Dendritic cell treated with granulocyte-macrophage colony-stimulating factor and Interleukin-4, amounts not matched to agents 40 ng/mL and 50 ng/mL, for 4 days (primary cell): Measurements from ENCODE around the gene CHSY1.
"Not testable (repeated sequence)": the region's sequence is repeated elsewhere in the genome, so short reads cannot be mapped to it uniquely, and the experiment has no call there.

Experiments
- H3K27ac Mint-ChIP-seq: one replicate; pipeline ENCODE4 v1.8.0; 2022; ENCODE audit warnings: mild to moderate bottlenecking, mixed read lengths
- H3K27me3 Mint-ChIP-seq: one replicate; pipeline ENCODE4 v1.8.0; 2022; ENCODE audit warnings: mild to moderate bottlenecking, mixed read lengths
- H3K36me3 Mint-ChIP-seq: one replicate; pipeline ENCODE4 v1.8.0; 2022; ENCODE audit warnings: low read depth, mixed read lengths
- H3K4me1 Mint-ChIP-seq: one replicate; pipeline ENCODE4 v1.8.0; 2022; ENCODE audit warnings: low read depth, mixed read lengths
- H3K4me3 Mint-ChIP-seq: one replicate; pipeline ENCODE4 v1.8.0; 2022; ENCODE audit warnings: mild to moderate bottlenecking, moderate library complexity, mixed read lengths
- H3K9me3 Mint-ChIP-seq: one replicate; pipeline ENCODE4 v1.8.0; 2022; ENCODE audit warnings: mixed read lengths
- intact Hi-C: fragments of 100-400 bp; cut with micrococcal nuclease; formaldehyde crosslinking; loops from one replicate; pipeline ENCODE4 v1.15.0; 2022

CHSY1 gene

GRCh38 chr15:101132390-101133180 lies 119.3 kb downstream of the CHSY1 start:
- Mint-ChIP-seq H3K27ac (peak overlapping the region; percentile 28), H3K4me3 (no peak overlapping the region), H3K9me3 (no peaks in the 10 kb centered on the region), H3K4me1 (peaks cover 67% of the 10 kb centered on the region), H3K27me3 (peaks cover 13% of the 10 kb centered on the region), H3K36me3 (no peaks in the 10 kb centered on the region)
- intact Hi-C loops, result no loop called here

DNA sequence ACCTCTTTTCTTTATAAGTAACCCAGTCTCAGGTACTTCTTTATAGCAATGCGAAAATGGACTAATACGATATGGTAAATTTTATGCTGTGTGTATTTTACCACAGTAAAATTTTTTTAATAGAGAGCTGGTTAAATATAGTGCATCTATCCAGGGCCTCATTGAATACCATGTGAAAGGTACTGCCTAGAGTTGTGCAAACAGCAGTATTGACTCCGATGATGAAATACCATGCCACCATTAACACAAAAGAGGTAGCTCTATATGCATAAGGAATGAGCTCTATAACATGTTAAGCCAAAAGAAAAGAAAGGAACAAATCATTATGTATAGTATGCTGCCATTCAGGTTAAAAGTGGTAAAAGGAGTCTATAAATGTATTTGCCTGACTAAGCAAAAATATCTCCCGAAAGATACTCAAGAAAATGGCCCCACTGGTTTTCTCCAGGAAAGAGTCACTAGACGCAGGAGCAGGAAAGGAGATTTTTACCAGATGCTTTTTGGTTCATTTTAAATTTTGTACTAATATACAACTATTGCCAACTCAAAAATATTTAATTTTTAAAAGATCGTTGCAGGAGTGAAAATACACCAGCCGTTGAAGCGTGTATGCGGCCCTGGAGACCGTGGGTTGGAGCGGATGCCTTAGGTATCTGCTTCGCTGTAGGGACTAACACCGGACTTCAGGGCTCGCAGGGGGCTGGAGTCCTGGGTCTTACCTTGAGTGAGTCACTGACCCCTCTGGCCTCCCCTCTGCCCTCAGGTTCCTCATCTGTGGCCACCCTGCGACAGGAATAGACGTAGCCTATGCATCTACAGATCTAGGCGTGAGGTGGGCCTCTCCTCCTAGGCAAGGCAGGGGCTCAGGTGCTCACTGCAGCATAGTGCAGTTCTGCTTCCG lies 120.1 kb downstream of the CHSY1 start:
- no peak overlapping the region for H3K4me3 Mint-ChIP-seq
- H3K27me3 Mint-ChIP-seq, result peaks cover 13% of the 10 kb centered on the region
- intact Hi-C loops, result no loop called here
- no peak overlapping the region for H3K27ac Mint-ChIP-seq
- H3K9me3 Mint-ChIP-seq, result no peaks in the 10 kb centered on the region
- no peaks in the 10 kb centered on the region for H3K36me3 Mint-ChIP-seq
- H3K4me1 Mint-ChIP-seq, result peaks cover 67% of the 10 kb centered on the region

DNA sequence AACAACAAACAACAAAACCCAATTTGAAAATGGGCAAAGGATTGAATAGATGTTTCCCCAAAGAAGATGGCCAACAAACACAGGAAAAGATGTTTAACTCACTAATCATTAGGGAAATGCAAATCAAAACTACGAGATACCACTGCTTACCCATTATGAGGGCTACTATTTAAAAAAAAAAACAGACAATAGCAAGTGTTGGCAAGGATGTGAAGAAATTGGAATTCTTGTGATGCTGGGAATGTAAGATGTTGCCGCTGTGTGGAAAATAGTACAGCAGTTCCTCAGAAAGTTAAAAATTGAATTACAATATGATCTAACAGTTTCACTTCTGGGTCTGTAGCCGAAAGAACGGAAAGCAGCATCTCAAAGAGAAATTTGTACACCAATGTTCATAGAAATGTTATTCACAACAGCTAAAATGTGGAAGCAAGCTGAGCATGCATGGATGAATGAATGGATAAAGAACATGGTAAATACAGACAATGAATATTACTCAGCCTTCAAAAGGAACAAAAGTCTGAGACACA lies 121.9 kb downstream of the CHSY1 start:
- intact Hi-C loops, result loop anchor here (10.0 kb wide), 1 partner anchor 125 kb away; the partner anchor contains the start of gene CHSY1
- Mint-ChIP-seq H3K27ac (peak overlapping the region; percentile 54), H3K4me3 (peak overlapping the region; percentile 21)

GRCh38 chr15:101128221-101129015 lies 123.4 kb downstream of the CHSY1 start:
- H3K27ac Mint-ChIP-seq, result peak overlapping the region; percentile 89
- intact Hi-C loops, result loop anchor here (10.0 kb wide), 1 partner anchor 126 kb away; the partner anchor contains the start of gene CHSY1
- peaks cover 80% of the 10 kb centered on the region for H3K4me1 Mint-ChIP-seq
- H3K4me3 Mint-ChIP-seq, result no peak overlapping the region
- H3K36me3 Mint-ChIP-seq, result no peaks in the 10 kb centered on the region
- H3K27me3 Mint-ChIP-seq, result peaks cover 1% of the 10 kb centered on the region
- H3K9me3 Mint-ChIP-seq, result no peaks in the 10 kb centered on the region

More for the DNA sequence above, 121.9 kb downstream of the CHSY1 start:
- Mint-ChIP-seq H3K4me1 (peaks cover 69% of the 10 kb centered on the region), H3K9me3 (no peaks in the 10 kb centered on the region), H3K36me3 (no peaks in the 10 kb centered on the region), H3K27me3 (peaks cover 3% of the 10 kb centered on the region)

DNA sequence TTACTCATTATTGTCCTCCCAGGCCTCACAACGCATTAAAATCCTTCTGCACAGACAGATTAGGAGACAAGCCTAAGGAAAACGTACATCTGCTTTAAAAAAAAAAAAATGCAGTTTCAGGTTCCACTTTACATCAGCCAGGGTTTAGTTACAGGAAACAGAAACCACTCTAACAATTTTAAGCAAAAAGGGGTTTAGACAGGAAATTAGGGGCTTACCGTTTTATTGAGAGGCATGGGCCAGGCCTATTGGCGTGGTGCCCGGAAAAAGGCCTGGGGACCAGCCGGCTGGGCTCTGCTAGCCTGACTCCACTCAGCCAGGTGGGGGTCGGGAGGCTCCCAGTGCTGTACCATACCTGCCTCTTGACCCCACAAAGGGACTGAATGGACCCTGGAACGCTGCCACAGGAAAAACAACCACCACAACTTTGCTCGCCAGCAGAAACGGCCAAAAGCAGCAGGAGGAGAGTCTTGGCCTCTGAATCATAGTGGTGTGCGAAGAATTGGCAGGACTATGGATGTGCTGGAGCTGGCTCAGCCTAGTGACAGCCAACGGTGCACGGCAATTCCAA lies 124.3 kb downstream of the CHSY1 start:
- intact Hi-C loops, result loop anchor here (10.0 kb wide), 1 partner anchor 127 kb away; the partner anchor contains the start of gene CHSY1
- H3K27me3 Mint-ChIP-seq, result peaks cover 1% of the 10 kb centered on the region
- peak overlapping the region; percentile 89 for H3K27ac Mint-ChIP-seq
- H3K36me3 Mint-ChIP-seq, result no peaks in the 10 kb centered on the region
- H3K4me3 Mint-ChIP-seq, result peak overlapping the region; percentile 44
- H3K9me3 Mint-ChIP-seq, result no peaks in the 10 kb centered on the region
- H3K4me1 Mint-ChIP-seq, result peaks cover 83% of the 10 kb centered on the region

- Mint-ChIP-seq H3K27ac (peak overlapping the region; percentile 89), H3K36me3 (no peaks in the 10 kb centered on the region), H3K27me3 (peaks cover 4% of the 10 kb centered on the region), H3K4me1 (peaks cover 88% of the 10 kb centered on the region), H3K4me3 (no peak overlapping the region), H3K9me3 (no peaks in the 10 kb centered on the region)
- intact Hi-C loops, result loop anchor here (10.0 kb wide), 1 partner anchor 128 kb away; the partner anchor contains the start of gene CHSY1
Measured at GRCh38 chr15:101126618-101127505, 125.0 kb downstream of the CHSY1 start.

DNA sequence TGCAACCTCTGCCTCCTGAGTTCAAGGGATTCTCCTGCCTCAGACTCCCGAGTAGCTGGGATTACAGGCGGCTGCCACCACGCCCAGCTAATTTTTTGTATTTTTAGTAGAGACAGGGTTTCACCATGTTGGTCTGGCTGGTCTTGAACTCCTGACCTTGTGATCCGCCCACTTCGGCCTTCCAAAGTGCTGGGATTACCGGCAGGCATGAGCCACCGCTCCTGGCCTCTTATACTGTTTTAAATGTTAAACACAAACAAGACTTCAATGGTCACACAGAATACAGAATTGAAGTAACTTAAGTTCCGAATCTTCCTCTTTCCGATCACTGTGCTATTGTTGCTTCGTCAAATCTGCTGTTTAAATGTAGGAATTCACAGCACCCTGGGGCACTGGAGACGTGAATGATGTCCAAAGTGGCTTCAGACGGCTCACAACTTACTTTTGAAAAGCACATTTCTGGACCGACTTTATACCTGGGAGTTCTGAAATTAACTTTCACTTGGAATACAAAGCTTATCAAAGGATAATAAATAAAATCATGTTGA lies 125.9 kb downstream of the CHSY1 start:
- H3K27me3 Mint-ChIP-seq, H3K9me3 Mint-ChIP-seq, H3K36me3 Mint-ChIP-seq, H3K4me3 Mint-ChIP-seq: not testable (repeated sequence)
- H3K4me1 Mint-ChIP-seq, result peaks cover 87% of the 10 kb centered on the region
- peak overlapping the region; percentile 89 for H3K27ac Mint-ChIP-seq
- intact Hi-C loops, result loop anchor here (10.0 kb wide), 1 partner anchor 129 kb away; the partner anchor contains the start of gene CHSY1
